DMS153 treated with DMSO at 0.1 percent for 48 hours (cell line): ENCODE data around the gene FOXB1.

Experiments used
- DNase-seq: peaks from one replicate; lab custom pipeline; 2025; ENCODE audit not compliant: unreplicated experiment; lab: John Stamatoyannopoulos, UW

FOXB1 gene

DNA sequence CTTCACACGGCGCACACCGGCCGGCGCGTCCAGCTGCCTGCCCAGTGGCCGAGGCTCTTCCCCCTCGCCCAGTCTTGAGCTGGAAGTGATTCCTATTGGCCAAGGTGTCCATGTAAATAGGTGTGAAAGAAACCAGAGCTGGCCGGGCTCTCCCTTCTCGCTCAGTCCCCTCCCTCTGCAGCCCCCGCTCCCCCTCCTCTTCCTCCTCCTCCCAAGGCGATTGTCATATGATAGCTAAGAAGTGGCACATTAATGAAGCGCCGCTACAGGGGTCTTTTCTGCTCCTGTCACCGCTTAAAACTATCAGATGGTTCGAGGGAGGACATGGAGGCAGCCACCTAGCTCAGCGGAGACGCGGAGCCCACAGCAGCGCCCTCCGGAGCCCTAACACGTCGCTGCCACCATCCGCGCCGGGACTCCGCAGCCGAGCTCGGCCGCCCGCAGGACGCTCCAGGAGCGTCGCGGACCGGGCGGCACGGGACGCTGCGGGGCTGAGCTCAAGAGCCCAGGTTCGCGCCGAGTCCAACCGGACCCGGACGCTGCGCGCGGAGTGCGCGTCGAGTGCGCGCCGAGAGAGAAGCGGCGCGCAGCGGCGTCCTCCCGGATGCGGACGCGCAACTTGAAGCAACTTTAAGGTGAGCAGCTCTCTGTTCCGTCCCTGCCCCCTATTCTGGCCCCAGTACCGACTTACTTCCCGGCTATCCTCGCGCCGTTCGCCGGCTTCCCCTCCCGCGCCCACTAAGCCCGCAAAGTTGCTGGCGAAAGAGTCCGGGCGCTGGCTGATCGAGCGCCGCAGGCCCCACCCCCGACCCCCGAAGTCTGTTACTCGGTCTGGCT lies at the start of gene FOXB1:
Gene FOXB1, plus strand, starts transcription at position 303 of the 837 bp plus-strand sequence. CDS start 653 bp downstream, outside the sequence.
- DNase-seq = no peak

DNA sequence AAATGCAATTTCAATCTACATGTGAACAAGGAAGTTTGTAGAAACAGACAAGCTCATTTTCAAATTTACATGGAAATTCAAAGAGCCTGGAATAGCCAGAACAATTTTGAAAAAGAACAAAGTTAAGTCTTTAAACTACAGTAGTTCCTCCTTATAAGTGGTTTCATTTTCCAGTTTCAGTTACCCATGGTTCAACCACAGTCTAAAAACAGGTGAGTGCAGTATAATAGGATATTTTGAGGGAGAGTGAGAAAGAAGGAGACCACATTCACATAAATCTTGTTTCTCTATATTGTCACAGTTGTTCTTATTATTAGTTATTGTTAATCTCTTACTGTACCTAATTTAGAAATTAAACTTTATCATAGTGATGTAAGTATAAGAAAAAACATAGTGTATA lies 45.8 kb upstream of the FOXB1 start:
- DNase-seq = no peak

DNA sequence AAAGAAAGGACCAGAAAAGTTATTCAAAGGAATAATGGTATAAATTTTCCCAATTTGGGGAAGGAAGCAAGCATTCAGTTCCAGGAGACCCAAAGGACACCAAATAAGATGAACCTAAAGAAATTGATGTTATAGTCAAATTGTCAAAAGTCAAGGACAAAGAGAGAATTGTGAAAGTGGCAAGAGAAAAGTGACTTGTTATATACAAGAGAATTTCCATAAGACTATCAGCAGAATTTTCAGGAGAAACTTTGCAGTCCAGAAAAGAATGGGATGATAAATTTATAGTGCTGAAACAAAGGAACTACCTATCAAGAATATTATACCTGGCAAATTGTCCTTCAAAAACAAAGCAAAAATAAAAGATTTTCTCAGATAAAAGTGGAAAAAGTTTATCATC lies 43.8 kb upstream of the FOXB1 start:
- DNase-seq = no peak

DNA sequence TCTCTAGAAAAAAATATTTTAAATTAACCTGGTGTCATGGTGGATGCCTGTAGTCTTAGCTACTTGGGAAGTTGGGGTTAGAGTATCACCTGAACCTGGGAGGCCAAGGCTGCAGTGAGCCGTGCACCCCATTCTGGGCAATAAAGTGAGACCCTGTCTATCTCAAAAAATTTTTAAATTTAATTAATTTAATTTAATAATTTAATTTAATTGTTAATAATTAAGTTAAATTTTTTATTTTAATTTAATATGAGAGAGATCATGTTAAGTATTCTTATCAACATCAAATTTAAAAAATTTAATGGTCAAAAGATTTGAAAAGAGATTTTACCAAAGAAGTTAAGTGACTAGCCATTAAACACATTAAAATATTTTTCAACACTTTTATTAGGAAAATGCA lies 40.8 kb upstream of the FOXB1 start:
- DNase-seq = no peak

DNA sequence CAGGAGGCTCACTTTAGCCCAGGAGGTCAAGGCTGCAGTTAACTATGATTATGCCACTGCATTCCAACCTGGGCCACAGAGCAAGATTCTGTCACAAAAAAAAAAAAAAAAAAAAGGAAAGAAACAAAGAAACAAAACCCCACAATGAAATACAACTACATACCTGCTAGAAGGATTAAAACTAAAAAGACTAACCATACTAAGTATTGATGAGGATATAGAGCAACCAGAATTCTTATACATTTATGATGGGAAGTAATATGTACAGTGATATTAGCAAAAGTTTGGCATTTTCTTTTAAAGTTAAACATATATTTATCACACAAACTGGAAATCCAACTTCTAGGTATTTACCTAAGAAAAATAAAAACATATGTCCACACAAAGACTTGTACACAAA lies 40.2 kb upstream of the FOXB1 start:
- DNase-seq = no peak

DNA sequence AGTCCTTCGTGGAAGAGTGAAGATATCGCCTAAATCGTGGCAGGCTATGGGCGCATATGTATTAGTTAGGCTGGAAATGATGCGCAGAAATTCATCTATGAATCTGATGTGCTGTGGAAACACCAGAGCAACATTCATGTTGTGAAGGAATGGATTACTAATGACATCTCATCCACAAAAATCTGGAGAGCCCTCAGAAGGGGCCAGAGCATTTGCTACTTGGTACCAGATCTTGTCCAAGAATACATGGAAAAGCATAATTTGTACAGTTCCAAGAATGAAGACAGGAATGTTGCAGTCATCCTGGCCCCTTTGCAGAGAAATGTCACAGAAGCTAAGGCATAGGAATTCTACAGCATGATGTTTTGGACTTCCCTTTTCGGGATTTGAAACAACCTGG lies 38.4 kb upstream of the FOXB1 start:
- no peak for DNase-seq

DNA sequence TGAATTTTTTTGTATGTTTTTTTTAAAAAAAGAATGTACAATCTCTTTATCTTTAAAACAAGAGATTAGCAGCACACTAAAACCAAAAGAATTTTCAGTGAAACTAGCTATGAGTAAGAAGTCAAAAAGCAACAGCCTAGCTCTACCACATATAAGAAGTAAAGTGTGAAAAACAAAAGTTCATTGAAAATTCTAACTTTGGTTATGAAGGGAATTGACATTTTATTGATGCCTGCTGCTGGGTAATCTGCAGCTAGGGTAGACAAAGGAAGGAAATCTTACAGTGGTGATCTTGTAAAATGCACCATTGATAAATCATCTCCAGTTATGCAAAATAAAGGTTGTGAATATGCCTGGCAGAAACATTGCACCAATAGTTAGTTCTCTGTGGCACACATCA lies 37.8 kb upstream of the FOXB1 start:
- DNase-seq = no peak

DNA sequence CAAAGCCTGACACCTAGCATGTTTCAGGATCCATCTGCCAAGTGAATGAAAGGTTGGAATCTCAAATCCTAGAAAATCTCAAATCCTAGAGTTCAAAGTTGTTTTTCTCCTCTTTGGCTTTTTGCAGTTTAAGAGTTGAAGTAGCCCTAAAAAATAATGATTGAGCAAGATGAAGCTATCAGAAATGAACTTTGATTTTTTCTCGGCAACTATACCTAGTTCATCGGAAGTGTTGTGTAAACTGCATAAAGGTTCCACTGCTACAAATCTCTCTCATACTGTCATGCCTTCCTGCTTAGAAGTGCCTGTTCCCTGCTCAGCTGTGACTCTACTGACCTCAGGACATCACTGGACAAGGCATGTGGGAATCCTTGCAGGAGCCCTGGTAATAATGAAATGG lies 35.8 kb upstream of the FOXB1 start:
- no peak for DNase-seq

DNA sequence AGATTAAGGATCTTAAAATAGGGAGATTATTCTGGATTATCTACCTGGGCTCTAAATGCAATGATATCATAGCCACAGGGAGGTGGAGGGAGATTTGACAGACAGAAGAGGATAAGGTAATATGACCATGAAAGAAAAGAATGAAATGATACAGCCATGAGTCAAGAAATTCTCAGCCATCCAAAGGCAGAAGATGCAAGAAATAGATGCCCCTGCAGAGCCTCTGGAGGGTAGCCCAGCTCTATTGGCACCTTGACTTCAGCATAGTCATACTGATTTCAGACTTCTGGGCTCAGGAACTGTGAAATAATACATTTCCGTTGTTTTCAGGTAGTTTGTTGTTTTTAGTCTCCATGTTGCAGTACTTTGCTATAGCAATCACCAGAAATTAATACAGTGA lies 31.9 kb upstream of the FOXB1 start:
- DNase-seq = no peak

DNA sequence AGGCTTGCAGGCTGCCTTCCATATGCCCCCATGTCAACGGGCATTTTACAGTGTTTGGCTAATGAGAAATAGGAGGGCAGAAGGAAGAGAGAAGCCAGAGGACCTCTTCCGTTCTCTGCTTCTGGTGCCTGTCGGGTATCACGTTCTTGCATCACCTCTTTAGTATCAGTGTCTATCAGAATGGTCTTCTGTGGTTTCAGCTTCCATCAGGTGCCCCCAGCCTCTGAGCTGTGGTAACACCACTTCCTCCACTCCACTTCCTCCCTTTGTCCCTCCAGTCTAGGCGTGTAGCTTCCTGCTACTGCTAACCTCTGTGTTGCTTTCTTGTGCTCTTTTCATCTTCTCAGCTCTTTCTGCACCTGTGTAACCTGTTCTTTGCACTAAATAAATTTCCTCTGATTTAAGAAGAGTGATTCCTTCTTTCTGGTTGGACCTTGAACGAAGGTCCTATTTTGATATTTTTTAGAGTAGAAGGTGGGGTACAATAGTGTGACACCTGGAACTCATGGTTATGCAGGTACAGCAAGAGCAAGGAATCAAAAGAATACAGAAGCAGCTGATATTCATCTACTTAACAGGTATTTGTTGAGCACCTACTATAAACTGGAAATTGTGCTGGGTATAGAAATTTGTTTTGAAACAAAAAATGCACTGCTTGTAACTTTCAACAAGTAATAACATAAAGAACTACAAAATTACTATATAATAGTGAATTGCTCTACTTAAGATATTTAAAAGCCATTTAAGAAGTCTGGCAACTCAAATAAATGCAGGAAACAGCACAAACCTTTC lies 27.4 kb upstream of the FOXB1 start:
- DNase-seq = no peak

DNA sequence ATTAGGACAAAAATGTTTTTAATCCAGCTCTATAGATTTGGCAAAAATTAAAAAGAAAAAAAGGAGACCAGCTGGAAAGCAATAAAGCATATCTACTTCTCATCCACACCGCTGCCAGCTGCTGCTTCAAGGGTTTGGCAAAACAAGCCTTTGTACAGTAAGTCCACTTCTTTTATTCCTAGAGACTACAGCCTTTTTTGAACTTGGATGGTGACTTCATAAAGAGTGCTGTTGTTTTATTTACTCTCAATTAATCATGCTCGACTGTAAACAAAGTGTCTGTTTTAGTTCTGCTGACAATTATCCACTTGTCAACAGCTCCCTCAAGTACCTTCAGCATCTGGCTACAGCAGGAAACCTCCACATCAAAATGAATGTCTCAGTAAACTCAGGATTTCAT lies 12.3 kb upstream of the FOXB1 start:
- DNase-seq = peak; percentile 31

DNA sequence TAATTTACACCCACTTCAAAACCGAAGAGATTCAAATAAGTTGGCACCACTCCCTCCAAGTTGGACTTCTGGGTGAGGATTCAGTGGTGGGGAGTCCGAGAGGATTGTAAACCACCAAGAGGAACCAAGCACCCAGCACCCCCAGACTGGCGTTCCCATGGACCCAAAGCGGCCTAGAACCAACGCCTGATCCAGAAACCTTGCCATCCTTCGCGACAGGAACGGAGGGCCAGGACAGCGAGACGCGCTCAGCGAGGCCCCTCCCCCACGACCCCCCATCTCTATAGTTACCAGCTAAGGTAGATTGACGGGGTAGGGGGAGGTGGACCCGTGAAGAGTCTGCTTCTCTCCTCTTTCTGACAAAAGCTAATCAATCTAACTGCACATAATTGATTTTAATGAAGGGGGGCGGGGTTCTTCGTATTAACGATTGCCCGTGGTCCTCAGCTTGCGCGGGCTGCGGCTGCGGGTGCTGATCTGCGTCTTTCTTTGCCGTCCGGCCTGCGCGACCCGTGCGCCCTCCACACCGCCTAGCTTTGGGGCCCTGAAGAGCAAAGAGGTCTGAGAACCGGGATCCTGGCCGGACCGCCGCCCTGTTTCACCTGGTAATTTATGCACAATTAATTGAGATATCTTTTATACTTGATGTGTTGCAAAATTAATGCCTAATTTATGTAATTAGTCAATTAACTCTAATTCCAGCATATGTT lies 10.9 kb upstream of the FOXB1 start:
- DNase-seq = no peak

DNA sequence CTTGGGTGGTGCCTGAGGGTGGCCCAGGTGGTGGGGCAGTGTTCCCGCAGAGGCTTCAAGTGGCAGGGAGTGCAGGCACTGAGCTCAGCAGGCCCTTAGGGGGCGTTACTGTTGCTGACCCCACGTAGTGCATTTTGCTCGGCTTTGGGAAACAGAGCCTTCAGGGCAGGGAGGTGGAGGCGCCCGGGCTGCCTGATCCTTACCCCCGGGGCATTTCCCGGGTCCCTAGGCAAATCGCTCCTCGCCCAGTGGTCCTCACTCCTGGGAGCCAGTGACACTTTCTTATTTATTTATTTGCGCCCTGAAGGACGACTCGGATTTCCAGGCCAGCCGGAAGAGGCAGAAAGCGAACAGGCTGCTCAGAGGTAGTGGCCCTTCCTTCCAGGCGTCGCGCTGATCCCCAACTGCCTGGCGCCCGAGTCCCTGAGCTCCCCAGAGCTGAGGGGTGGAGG lies 10.1 kb upstream of the FOXB1 start:
- no peak for DNase-seq

DNA sequence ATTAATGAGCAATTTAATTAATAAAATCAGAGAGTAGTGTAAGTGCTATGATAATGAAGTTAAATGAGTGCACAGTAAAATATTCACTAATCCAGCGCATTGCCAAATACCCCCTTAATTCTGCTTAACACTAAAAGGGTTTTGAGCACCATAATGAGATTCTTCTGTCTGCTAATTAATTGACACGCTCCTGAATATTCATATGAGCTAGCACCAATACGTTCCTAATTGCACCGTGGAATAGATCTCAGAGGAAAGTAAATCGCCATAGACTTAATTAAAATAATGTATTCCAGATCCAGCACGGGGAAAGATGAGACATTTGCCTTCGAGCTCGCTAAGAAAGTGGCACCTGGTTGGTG lies 9.6 kb upstream of the FOXB1 start:
- no peak for DNase-seq

DNA sequence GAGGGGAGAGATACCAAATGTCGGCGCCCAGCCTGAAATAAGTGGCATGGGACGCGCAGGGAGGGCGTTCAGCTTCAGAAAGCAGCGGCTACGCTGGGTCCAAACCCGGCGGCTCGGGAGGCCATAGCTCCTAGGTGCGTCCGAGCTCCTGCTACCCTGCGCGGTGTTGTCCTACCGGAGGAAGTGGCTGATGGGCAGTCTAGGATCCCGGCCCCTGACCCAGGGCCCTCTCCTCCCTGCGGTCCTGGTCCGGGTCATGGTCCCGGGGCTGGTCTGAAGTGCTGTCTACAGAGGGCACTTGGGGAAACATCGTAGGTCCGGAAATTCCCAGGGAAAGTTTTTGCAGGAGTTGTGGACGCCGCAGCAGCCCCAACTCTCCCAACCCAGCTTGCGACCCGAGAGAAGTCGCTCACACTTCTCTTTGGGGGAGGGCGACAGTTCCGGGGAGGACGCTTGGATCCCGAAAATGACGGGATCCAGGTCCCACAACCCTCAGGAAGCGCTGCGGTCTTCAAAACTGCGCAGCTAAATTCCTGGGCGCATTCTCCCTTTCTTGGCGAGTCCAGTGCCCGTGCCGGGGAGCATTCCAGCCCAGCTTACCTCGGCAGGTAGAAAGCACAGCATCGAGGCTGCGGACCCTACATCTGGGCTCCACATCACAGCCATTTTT lies 9.1 kb upstream of the FOXB1 start:
- DNase-seq = no peak

DNA sequence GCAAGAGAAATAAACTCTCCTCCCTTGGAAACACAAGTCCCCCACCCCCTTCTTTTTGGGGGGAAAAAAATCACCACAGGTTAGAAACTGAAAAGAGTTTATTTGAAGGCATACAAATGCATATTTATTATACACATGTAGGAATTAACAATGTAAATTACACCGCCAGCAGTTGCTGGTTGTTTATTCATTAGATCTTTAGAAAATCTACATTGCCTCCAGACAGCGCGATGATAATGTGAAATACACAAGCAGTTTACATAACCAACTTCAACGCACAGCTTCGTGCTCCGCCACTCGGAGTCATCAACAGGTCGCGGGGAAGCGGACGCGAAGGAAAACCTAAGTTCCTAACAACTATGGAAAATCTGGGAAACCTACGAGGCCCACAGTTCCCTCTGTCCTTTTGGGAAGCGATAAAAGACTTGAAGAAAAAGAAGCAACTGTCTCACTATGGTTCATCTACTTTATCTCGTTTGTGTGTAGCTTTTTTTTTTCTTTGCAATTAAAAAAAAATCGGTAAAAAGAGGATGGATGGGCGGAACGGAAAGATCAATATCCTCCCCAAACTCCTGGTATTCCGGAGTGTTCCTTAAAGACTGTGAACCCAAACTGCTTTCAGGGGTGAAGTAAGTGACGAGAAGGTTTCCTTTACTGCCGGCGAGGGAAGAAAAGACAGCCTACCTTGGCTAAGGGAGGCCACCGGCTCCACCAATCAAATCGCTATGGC lies 8.4 kb upstream of the FOXB1 start:
- no peak for DNase-seq

DNA sequence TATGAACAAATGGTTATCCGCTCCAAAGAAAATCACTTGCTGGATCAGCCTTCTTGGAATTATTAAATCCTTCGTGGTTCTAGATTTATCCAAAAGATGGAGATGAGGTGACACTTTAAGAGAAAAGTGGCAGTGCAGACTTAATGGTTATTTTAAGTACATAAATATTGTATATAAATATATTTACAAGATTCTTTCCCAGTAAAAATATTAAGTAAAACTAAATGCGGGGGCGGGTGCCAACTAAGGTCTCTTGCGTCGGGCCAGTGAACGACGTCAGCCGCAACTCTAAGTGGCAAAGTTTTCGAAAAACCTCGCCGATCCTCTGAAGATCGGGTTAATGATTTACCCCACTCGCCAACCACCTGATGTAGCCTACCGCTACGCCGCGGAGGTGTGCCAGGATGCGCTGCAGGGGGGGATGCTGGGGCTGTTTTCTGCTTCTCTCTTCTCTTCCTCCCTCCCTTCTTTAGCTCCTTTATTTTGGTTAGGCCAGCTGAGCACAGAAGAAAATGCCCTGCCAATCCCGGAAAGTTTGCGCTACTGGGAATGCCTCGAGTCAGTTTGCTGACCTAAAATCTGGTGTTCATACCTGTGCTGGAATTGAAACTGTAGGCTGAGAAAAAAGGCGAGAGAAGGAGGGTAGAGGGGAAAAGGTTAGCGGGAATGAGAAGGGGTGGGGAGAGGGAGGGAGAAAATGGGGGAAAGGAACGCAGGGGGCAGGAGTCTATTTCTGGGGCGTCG lies 7.6 kb upstream of the FOXB1 start:
- no peak for DNase-seq

DNA sequence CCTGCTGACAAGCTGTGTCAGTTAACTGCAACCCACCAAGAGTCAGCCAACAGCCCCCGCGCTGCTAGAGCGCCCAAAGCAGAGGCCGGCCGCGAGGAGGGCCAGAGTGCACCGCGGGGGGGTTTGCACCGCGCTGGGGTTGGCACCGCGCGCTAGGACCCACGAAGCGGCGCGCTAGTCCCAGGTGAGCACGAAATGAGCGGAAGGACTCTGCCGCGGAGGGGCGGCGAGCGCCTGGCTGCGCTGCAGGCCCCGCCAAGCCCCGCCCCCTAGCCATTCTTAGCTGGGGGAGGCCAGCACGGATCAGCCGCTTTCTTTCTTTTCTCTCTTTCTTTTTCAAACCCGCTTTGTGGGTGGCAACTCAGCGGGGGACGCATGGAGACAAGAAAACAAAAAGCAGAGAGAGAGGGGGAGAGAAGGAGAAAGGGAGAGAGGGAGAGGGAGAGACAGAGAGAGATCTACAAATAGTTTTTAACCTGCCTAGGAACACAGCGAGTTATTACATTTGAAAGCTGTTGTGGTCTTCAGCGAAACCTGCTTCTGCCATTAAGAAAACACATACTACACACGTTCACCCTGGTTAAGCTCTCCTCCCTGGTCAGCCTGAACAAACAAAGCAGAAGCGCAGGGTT lies 6.9 kb upstream of the FOXB1 start:
- DNase-seq = peak; percentile 2

DNA sequence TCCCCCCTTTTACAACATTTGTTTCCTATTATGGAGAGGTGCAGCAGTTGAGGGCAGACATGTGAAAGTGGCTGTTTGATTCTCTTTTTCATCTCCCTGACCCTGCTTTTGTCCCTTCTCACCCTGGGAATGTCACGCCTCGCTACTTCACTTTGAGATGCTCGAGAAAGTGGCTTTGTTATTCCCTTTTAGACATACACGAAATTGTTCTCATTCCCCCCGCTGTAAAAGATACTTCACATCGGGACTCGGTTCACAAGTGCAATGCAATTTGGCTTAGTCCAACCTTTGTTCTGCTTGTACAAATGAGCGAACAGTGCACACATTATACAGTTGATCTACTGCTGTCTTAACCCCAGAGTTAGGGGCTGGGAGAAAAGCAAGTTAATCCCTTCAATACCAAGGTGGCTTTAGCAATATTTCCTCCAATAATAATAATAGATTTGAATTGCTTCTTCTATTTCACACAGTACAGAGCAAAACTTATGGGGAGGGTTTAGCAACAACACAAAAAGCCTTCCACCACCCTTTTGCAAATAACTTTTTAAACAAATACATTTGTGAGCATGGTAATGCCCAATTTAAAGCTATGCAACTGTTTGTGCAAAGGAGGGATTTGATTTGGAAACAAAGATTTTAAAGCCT lies 5.7 kb upstream of the FOXB1 start:
- no peak for DNase-seq
